ENCODE results near the gene PALS2. TPM values are rescaled to one million over a fixed set of nuclear protein-coding genes. Genes with fewer than 3 reads are reported as not detected.

Gene PALS2
- total RNA-seq, 1 experiment from 2014 or later: 64.6 TPM

GRCh38 chr7:24540956-24541355, 32.3 kb upstream of the PALS2 start:
- Mint-ChIP-seq H3K4me1 (peaks cover 3% of the 10 kb centered on the region; the same call in 1 of the 2 replicates), H3K36me3 (no peaks in the 10 kb centered on the region), H3K27me3 (ENCODE audit: low read depth) (peaks cover 4% of the 10 kb centered on the region), H3K4me3 (no peak overlapping the region), H3K27ac (no peak overlapping the region), H3K9me3 (peaks cover 4% of the 10 kb centered on the region; the same call in 1 of the 2 replicates)
- no peak for DNase-seq (ENCODE audit: low spot score)
- ChIA-PET POLR2A (no interaction called here), CTCF (interaction anchor here (1.3 kb wide), 1 partner anchor 223 kb away, joined by 4 read pairs; no protein-coding TSS in a partner anchor)
- TF ChIP-seq FOXK1 (CRISPR knock-in tag; IDR thresholded peaks at IDR 0.05) (no peak), ELF4 (CRISPR knock-in tag; IDR thresholded peaks at IDR 0.05; ENCODE audit: low read depth) (no peak), PRRX2 (CRISPR knock-in tag; IDR thresholded peaks at IDR 0.05) (no peak), ZNF138 (CRISPR knock-in tag; conservative IDR thresholded peaks at IDR 0.05) (no peak), NR3C1 (CRISPR knock-in tag; conservative IDR thresholded peaks at IDR 0.05; ENCODE audit: low read depth) (no peak), IRF2 (CRISPR knock-in tag; IDR thresholded peaks at IDR 0.05; ENCODE audit: borderline replicate concordance, low read depth) (no peak), MAX (CRISPR knock-in tag; IDR thresholded peaks at IDR 0.05) (no peak), FOXP4 (CRISPR knock-in tag; IDR thresholded peaks at IDR 0.05) (no peak), CBFB (CRISPR knock-in tag; IDR thresholded peaks at IDR 0.05; ENCODE audit: low read depth) (no peak), SP1 (CRISPR knock-in tag; conservative IDR thresholded peaks at IDR 0.05) (no peak), FOXP1 (CRISPR knock-in tag; IDR thresholded peaks at IDR 0.05; ENCODE audit: borderline replicate concordance) (no peak), ATF6 (CRISPR knock-in tag; IDR thresholded peaks at IDR 0.05) (no peak), ESRRA (CRISPR knock-in tag; IDR thresholded peaks at IDR 0.05; ENCODE audit: borderline replicate concordance) (no peak), ZSCAN18 (CRISPR knock-in tag; IDR thresholded peaks at IDR 0.05) (no peak), ZNF232 (CRISPR knock-in tag; IDR thresholded peaks at IDR 0.05) (no peak), TCF7 (CRISPR knock-in tag; IDR thresholded peaks at IDR 0.05; ENCODE audit: low read depth) (no peak)
- no peak for ATAC-seq

- POLR2A ChIA-PET: no interaction called here
- H3K9me3 Mint-ChIP-seq: no peaks in the 10 kb centered on the region
- H3K27me3 Mint-ChIP-seq (ENCODE audit: low read depth): no peaks in the 10 kb centered on the region; the same call in 1 of the 2 replicates
- no peak for ATAC-seq
- peaks cover 6% of the 10 kb centered on the region; the same call in 1 of the 2 replicates for H3K4me1 Mint-ChIP-seq
- CTCF ChIA-PET: no interaction called here
- H3K27ac Mint-ChIP-seq: no peak overlapping the region
- no peak overlapping the region for H3K4me3 Mint-ChIP-seq
- no peak for DNase-seq (ENCODE audit: low spot score)
- no peaks in the 10 kb centered on the region for H3K36me3 Mint-ChIP-seq
- TF ChIP-seq PRDM15 (CRISPR knock-in tag; IDR thresholded peaks at IDR 0.05) (no peak), NR3C1 (CRISPR knock-in tag; conservative IDR thresholded peaks at IDR 0.05; ENCODE audit: low read depth) (no peak), ZNF281 (CRISPR knock-in tag; IDR thresholded peaks at IDR 0.05) (no peak), ZBTB21 (CRISPR knock-in tag; IDR thresholded peaks at IDR 0.05; ENCODE audit: borderline replicate concordance) (no peak), MXD4 (CRISPR knock-in tag; IDR thresholded peaks at IDR 0.05; ENCODE audit: borderline replicate concordance) (no peak), ZNF396 (CRISPR knock-in tag; IDR thresholded peaks at IDR 0.05; ENCODE audit: borderline replicate concordance) (no peak), ZNF423 (CRISPR knock-in tag; IDR thresholded peaks at IDR 0.05) (no peak), TEAD1 (CRISPR knock-in tag; IDR thresholded peaks at IDR 0.05) (no peak), CREB1 (CRISPR knock-in tag; IDR thresholded peaks at IDR 0.05) (no peak), NFATC4 (CRISPR knock-in tag; IDR thresholded peaks at IDR 0.05) (no peak), NFYB (CRISPR knock-in tag; conservative IDR thresholded peaks at IDR 0.05; ENCODE audit: low read depth) (no peak)
Measured at GRCh38 chr7:24545215-24545614, 28.0 kb upstream of the PALS2 start.

Measured in WTC11 (cell line).